Neuronal stem cell (in vitro differentiated cells): ENCODE data around the gene MAST4.

Experiments used
- DNase-seq: peaks from one replicate; pipeline ENCODE4 v3.0.0-alpha.2; 2013; ENCODE audit warnings: low spot score
- H2AFZ ChIP-seq: one replicate; pipeline ENCODE4 v1.6.1; 2013; ENCODE audit warnings: mild to moderate bottlenecking, low read length, inconsistent platforms
- H2AK5ac ChIP-seq: 2 replicates; pipeline ENCODE4 v1.6.1; 2013; ENCODE audit warnings: low read depth, mild to moderate bottlenecking, inconsistent platforms, low read length, moderate library complexity, mixed read lengths
- H2BK120ac ChIP-seq: 2 replicates; pipeline ENCODE4 v1.6.1; 2013; ENCODE audit warnings: low read depth, mild to moderate bottlenecking, inconsistent platforms, low read length, moderate library complexity, mixed read lengths
- H2BK12ac ChIP-seq: one replicate; pipeline ENCODE4 v1.6.1; 2013; ENCODE audit warnings: low read length, inconsistent platforms
- H2BK15ac ChIP-seq: 2 replicates; pipeline ENCODE4 v1.6.1; 2013; ENCODE audit warnings: mild to moderate bottlenecking, low read length, inconsistent platforms, mixed read lengths
- H2BK5ac ChIP-seq: one replicate; pipeline ENCODE4 v1.6.1; 2013; ENCODE audit warnings: inconsistent platforms, mild to moderate bottlenecking, low read length, moderate library complexity
- H3K14ac ChIP-seq: one replicate; pipeline ENCODE4 v1.6.1; 2013; ENCODE audit warnings: low read length, inconsistent platforms
- H3K18ac ChIP-seq: 2 replicates; pipeline ENCODE4 v1.6.1; 2013; ENCODE audit warnings: low read length, inconsistent platforms
- H3K23ac ChIP-seq: 2 replicates; pipeline ENCODE4 v1.6.1; 2013; ENCODE audit warnings: low read depth, mild to moderate bottlenecking, mixed read lengths, low read length, inconsistent platforms; ENCODE audit not compliant: poor library complexity
- H3K27ac ChIP-seq: replicated peaks from 3 replicates; pipeline ENCODE4 v1.5.1; 2013; ENCODE audit warnings: low read length, inconsistent platforms
- H3K27me3 ChIP-seq, 3 experiments: 2 replicates each; pipeline ENCODE4 v1.6.1; 2013; ENCODE audit warnings: low read length in 3 of 3, mild to moderate bottlenecking in 2 of 3, inconsistent platforms in 1 of 3, low read depth in 1 of 3, mixed read lengths in 1 of 3, moderate library complexity in 1 of 3; ENCODE audit not compliant: control insufficient read depth in 3 of 3, insufficient read depth in 3 of 3
- H3K36me3 ChIP-seq, 2 donors: replicated peaks in 1 of 2; 2 replicates each; pipeline ENCODE4 v1.6.1; 2013; ENCODE audit warnings: low read length in 2 of 2; ENCODE audit not compliant: control insufficient read depth in 2 of 2, insufficient read depth in 2 of 2
- H3K4ac ChIP-seq: 2 replicates; pipeline ENCODE4 v1.6.1; 2013; ENCODE audit warnings: inconsistent platforms, mild to moderate bottlenecking, low read length, moderate library complexity
- H3K4me1 ChIP-seq, 2 donors: 1 replicate in 1 of 2; 2 replicates in 1 of 2; pipeline ENCODE4 v1.6.1; 2013; ENCODE audit warnings: low read length in 2 of 2, low read depth in 1 of 2; ENCODE audit not compliant: control insufficient read depth in 2 of 2, insufficient read depth in 1 of 2
- H3K4me2 ChIP-seq: one replicate; pipeline ENCODE4 v1.6.1; 2013; ENCODE audit warnings: mild to moderate bottlenecking, low read length, inconsistent platforms; ENCODE audit not compliant: insufficient read depth, poor library complexity, severe bottlenecking
- H3K4me3 ChIP-seq, 2 donors: 2 replicates each; pipeline ENCODE4 v1.5.1; 2013; ENCODE audit warnings: low read length in 2 of 2, mild to moderate bottlenecking in 2 of 2, inconsistent platforms in 1 of 2, moderate library complexity in 1 of 2
- H3K79me1 ChIP-seq: one replicate; pipeline ENCODE4 v1.6.1; 2013; ENCODE audit warnings: low read depth, mild to moderate bottlenecking, inconsistent platforms, low read length, moderate library complexity
- H3K9ac ChIP-seq: one replicate; pipeline ENCODE4 v1.6.1; 2013; ENCODE audit warnings: mild to moderate bottlenecking, low read depth, low read length, inconsistent platforms; ENCODE audit not compliant: poor library complexity
- H3K9me3 ChIP-seq, 2 donors: replicated peaks in 1 of 2; 2 replicates each; pipeline versions ENCODE3 to v1.6.1; 2013; ENCODE audit warnings: low read length in 2 of 2, mild to moderate bottlenecking in 2 of 2, inconsistent platforms in 1 of 2, low read depth in 1 of 2, mixed read lengths in 1 of 2, moderate library complexity in 1 of 2; ENCODE audit not compliant: control insufficient read depth in 2 of 2, insufficient read depth in 1 of 2
- H4K8ac ChIP-seq: one replicate; pipeline ENCODE4 v1.6.1; 2013; ENCODE audit warnings: low read depth, mild to moderate bottlenecking, inconsistent platforms, low read length, moderate library complexity
- H4K91ac ChIP-seq: one replicate; pipeline ENCODE4 v1.6.1; 2013; ENCODE audit warnings: low read length, low read depth, mild to moderate bottlenecking, inconsistent platforms; ENCODE audit not compliant: poor library complexity
- WGBS, 2 donors: extraction: QIAGEN DNeasy Blood & Tissue Kit; methylation state at CpG; one replicate each; pipeline ENCODE4 v1.1.7; 2013; ENCODE audit warnings: missing lambda C conversion rate in 2 of 2, mixed read lengths in 1 of 2; ENCODE audit not compliant: insufficient read length in 2 of 2, insufficient replicate concordance in 1 of 2; ENCODE audit errors: extremely low coverage in 2 of 2; 5-methylcytosine and 5-hydroxymethylcytosine counted together

Gene MAST4

DNA sequence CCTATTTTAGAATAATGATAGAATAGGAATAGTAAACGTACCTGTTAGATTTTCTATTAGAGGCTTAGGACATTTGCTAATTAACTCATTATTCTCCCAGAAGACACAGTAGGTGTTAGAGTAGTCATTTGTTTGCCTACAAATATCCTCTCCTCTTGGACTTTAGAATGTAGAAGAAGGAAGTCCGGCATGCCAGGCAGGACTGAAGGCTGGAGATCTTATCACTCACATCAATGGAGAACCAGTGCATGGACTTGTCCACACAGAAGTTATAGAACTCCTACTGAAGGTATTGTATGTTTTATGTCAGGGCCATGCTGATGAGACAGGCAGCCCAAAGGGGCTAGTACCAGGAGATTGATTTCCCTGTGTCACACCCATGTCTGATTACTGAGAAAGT, 557.1 kb downstream of the MAST4 start:
- H4K8ac ChIP-seq: no peak overlapping the region
- H2BK15ac ChIP-seq: no peak overlapping the region
- no peak overlapping the region for H2BK12ac ChIP-seq
- H2BK5ac ChIP-seq: no peak overlapping the region
- no peak overlapping the region for H3K9ac ChIP-seq
- no peak overlapping the region for H3K27ac ChIP-seq
- no peak overlapping the region for H2AFZ ChIP-seq
- H3K27me3 ChIP-seq: no peaks in the 10 kb centered on the region
- no peak overlapping the region for H3K18ac ChIP-seq
- WGBS, 2 donors: no CpG with 5 or more reads among the region's 2 CpGs
- H3K4me2 ChIP-seq: no peak overlapping the region
- no peak overlapping the region for H3K4me3 ChIP-seq
- peaks cover 0 to 2% of the 10 kb centered on the region in 2 donors for H3K9me3 ChIP-seq
- H4K91ac ChIP-seq: no peak overlapping the region
- H2BK120ac ChIP-seq: no peak overlapping the region
- no peak overlapping the region for H3K23ac ChIP-seq
- no peak overlapping the region for H3K4ac ChIP-seq
- DNase-seq: no peak
- H3K36me3 ChIP-seq: peaks cover 0 to 26% of the 10 kb centered on the region in 2 donors
- no peak overlapping the region for H3K14ac ChIP-seq
- H3K4me1 ChIP-seq: no peaks in the 10 kb centered on the region
- H3K79me1 ChIP-seq: no peaks in the 10 kb centered on the region
- no peak overlapping the region for H2AK5ac ChIP-seq

DNA sequence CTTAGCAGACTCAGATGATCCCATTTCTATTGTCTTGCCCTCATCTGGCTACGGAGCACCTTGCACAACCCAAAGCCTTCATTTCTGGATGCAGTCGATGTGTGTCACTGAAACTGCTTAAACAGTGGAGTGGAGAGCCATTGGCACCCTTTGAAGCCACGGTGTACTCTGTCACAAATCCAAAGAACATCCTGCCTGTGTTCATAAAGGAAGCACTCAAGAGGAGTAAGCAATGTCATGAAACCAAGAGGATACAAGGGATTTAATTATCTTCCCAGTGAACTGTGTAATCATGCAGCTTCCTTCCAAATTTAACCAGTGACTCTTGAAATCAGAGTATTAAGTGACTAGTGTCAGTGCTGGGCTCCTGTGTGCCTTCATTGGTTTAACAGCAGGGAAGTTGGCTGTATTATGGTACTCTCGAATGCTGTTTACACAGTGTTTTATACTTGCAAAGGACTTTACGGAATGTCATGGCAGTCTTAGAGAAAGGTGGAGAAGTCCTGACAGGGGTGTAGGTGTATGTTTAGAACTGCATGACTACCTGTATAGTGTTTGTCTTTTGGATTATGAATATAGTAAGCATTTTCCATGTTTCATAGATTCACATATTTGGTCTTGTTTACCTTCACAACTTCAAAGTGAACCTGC, 558.5 kb downstream of the MAST4 start:
- H3K36me3 ChIP-seq: peaks cover 0 to 26% of the 10 kb centered on the region in 2 donors
- no peak overlapping the region for H2BK15ac ChIP-seq
- no CpG with 5 or more reads among the region's 5 CpGs for WGBS, 2 donors
- H3K23ac ChIP-seq: no peak overlapping the region
- no peak overlapping the region for H2BK5ac ChIP-seq
- H4K8ac ChIP-seq: no peak overlapping the region
- H3K27me3 ChIP-seq: no peaks in the 10 kb centered on the region
- no peak overlapping the region for H2AK5ac ChIP-seq
- H3K18ac ChIP-seq: no peak overlapping the region
- H3K14ac ChIP-seq: no peak overlapping the region
- no peaks in the 10 kb centered on the region for H3K79me1 ChIP-seq
- H2BK12ac ChIP-seq: no peak overlapping the region
- H3K9ac ChIP-seq: no peak overlapping the region
- DNase-seq: no peak
- H3K27ac ChIP-seq: no peak overlapping the region
- no peak overlapping the region for H3K4ac ChIP-seq
- H3K4me2 ChIP-seq: no peak overlapping the region
- H2AFZ ChIP-seq: no peak overlapping the region
- H3K9me3 ChIP-seq: peaks cover 0 to 2% of the 10 kb centered on the region in 2 donors
- H2BK120ac ChIP-seq: no peak overlapping the region
- H3K4me3 ChIP-seq: no peak overlapping the region
- H3K4me1 ChIP-seq: no peaks in the 10 kb centered on the region
- H4K91ac ChIP-seq: no peak overlapping the region

DNA sequence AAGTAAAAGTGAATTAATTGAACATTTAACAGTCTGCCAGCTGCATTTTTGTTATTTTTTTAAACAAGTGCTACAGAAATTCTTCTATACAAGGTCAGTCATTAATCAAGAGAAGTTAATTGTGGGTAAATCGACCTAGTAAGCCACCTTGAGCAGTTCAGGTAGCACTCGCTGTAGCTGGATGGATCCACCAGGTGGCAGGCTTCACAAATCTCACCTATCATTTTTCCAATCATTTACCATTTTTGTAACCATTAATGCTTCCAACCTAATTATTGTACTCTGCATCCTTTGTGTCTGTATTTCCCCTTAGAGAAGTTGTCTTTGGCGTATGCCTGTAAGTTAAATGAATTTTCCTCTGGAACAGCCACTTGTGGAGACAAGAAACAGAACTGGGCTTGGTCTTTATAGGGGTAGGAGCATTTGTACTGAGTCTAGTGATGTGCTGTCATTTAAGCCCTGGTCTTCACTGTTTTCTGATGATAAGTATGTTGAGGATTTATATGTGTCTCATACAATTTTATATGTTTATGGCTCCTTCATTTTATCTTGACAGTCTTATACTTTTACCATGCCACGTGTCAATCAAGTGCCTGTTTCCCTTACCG, 560.9 kb downstream of the MAST4 start:
- peaks cover 0 to 23% of the 10 kb centered on the region in 2 donors for H3K36me3 ChIP-seq
- no peak overlapping the region for H4K91ac ChIP-seq
- H3K14ac ChIP-seq: no peak overlapping the region
- H3K9me3 ChIP-seq: no peaks in the 10 kb centered on the region
- H3K18ac ChIP-seq: no peak overlapping the region
- H3K27ac ChIP-seq: no peak overlapping the region
- no peak overlapping the region for H2BK5ac ChIP-seq
- H3K4ac ChIP-seq: no peak overlapping the region
- no peak overlapping the region for H3K4me2 ChIP-seq
- no peak overlapping the region for H2AFZ ChIP-seq
- no peak overlapping the region for H3K23ac ChIP-seq
- H2BK12ac ChIP-seq: no peak overlapping the region
- no peak overlapping the region for H2BK15ac ChIP-seq
- H3K9ac ChIP-seq: no peak overlapping the region
- H3K4me1 ChIP-seq: peaks cover 0 to 1% of the 10 kb centered on the region in 2 donors
- no peak overlapping the region for H3K4me3 ChIP-seq
- H4K8ac ChIP-seq: no peak overlapping the region
- no CpG with 5 or more reads among the region's 5 CpGs for WGBS, 2 donors
- DNase-seq: no peak
- H2AK5ac ChIP-seq: no peak overlapping the region
- H3K27me3 ChIP-seq: no peaks in the 10 kb centered on the region
- no peak overlapping the region for H2BK120ac ChIP-seq
- no peaks in the 10 kb centered on the region for H3K79me1 ChIP-seq

DNA sequence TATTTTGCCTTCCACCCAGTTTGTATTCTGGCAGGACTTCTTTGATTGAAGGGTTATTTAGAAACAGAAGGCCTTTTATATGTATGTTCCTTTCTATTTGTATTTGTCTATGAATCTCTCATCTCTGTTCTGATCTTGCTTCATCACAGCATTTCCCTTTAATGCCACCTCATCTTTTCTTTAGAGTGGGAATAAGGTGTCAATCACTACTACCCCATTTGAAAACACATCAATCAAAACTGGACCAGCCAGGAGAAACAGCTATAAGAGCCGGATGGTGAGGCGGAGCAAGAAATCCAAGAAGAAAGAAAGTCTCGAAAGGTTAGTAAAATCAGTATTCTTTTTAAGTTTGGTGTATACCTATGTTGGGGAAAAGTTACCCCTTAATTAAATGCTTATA, 564.1 kb downstream of the MAST4 start:
- Histone ChIP-seq H2BK12ac (no peak overlapping the region), H3K4me2 (no peak overlapping the region), H3K4me3 (no peak overlapping the region), H3K9ac (no peak overlapping the region), H4K8ac (no peak overlapping the region), H2AK5ac (no peak overlapping the region), H3K36me3 (peaks cover 0 to 37% of the 10 kb centered on the region in 2 donors), H3K23ac (no peak overlapping the region), H3K27me3 (no peaks in the 10 kb centered on the region), H3K9me3 (no peaks in the 10 kb centered on the region), H2BK5ac (no peak overlapping the region), H3K18ac (no peak overlapping the region), H3K4ac (no peak overlapping the region), H2AFZ (no peak overlapping the region), H3K4me1 (peaks cover 0 to 1% of the 10 kb centered on the region in 2 donors), H3K79me1 (no peaks in the 10 kb centered on the region), H3K27ac (no peak overlapping the region), H2BK120ac (no peak overlapping the region), H2BK15ac (no peak overlapping the region), H3K14ac (no peak overlapping the region), H4K91ac (no peak overlapping the region)
- no peak for DNase-seq
- WGBS, 2 donors: no CpG with 5 or more reads among the region's 3 CpGs
